MV-4-11 (cell line): Measurements from ENCODE around the gene MYBPH.
A peak's percentile ranks its signal among the peaks of the same experiment; 100 is the strongest.

Experiments
- DNase-seq: peaks from one replicate; lab custom pipeline; 2025; lab: John Stamatoyannopoulos, UW

Gene MYBPH

GRCh38 chr1:203166192-203166940, 9.3 kb downstream of the MYBPH start:
- peak; percentile 44 for DNase-seq

- DNase-seq: no peak
Observed at GRCh38 chr1:203165800-203166161, 9.8 kb downstream of the MYBPH start.

- DNase-seq: no peak
Observed at GRCh38 chr1:203165101-203165799, 10.4 kb downstream of the MYBPH start.

GRCh38 chr1:203163891-203164635, 11.6 kb downstream of the MYBPH start:
- peak; percentile 66 for DNase-seq

DNA sequence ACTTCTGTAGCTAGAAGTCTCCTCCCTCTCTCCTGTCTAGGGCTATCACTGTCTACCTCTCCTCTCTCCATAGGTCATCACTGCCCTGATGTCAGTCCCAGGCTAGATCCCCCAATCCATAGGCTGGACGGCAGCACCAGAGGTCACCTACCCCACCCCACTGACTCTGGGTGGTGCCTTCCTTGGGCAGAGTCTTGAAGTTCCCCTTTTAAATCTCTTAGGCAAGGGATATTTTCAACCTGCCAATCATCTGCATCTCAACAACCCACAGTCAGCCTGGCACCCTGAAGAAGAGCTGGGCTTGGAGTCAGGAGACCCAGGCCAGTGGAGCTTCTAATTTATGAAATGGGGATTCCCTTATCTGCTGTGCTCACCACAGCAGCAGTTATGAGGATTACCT, 13.2 kb downstream of the MYBPH start:
- DNase-seq: peak; percentile 20

GRCh38 chr1:203161703-203162102, 13.9 kb downstream of the MYBPH start:
- no peak for DNase-seq

DNA sequence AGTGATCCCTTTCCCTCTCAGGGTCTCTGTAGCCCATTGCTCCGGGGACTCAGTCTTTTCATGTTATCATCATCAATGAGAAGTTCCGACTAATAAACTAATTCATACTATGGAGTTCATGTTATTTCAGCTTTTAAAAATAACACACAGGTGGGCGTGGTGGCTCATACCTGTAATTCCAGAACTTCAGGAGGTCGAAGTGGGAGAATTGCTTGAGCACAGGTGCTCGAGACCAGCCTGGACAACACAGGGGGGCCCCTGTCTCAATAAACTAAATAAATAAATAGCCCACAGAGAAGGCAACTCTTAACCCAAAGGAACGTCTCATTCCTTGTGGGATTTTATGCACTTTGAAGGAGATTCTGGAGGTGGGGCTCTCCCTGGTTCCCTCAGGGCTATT, 14.5 kb downstream of the MYBPH start:
- DNase-seq: no peak

DNA sequence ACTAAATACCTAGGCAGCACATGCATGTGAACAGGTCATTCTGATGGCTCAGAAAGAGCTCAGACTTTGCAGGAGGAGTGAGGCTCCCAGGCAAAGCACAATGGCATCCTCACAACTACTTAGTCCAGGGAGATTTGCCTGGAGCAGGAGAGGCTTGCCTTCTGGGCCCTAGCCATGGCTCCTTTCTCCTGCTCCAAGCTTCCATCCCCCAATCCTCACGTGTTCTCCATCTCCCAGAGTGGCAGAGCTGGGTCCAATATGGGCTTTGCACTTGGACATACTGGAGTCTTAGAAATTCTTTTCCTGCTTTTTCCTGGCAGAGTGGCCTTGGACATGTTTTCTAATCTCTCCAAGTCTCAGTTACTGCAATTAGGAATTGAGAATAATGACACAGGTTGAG, 15.8 kb downstream of the MYBPH start:
- no peak for DNase-seq

DNA sequence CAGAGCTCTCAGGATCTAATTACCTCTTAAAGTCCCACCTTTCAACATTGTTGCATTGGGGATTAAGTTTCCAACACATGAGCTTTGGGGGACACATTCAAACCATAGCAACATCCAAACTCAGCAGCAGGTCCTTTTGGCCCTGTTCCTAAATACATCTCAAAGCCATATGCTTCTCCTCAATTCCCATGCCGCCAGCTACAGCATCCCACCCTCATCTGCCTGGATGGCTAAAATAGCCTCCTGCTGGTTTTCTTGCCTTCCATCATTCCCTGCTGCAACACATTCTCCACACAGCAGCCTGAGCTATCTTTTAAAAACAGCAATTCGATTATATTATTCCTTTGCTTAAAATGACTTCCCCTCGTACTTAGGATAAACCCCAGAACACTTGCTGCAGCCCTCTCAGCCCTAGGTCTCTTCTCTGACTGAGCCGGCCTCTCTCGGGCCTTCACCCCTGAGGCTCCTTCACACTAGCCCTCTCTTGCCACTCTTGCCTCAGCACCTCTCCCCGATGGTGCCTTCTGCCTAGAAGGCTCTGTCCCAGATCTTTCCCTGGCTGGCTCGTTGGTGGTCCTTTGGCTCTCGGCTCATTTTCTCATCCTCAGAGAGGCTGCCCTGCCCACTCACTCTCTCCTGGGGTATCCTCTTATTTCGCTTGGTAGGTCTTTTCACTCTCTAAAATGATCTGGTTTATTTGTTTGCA, 16.5 kb downstream of the MYBPH start:
- no peak for DNase-seq

GRCh38 chr1:203158423-203158822, 17.2 kb downstream of the MYBPH start:
- DNase-seq: no peak

GRCh38 chr1:203156280-203156679, 19.3 kb downstream of the MYBPH start:
- no peak for DNase-seq

DNA sequence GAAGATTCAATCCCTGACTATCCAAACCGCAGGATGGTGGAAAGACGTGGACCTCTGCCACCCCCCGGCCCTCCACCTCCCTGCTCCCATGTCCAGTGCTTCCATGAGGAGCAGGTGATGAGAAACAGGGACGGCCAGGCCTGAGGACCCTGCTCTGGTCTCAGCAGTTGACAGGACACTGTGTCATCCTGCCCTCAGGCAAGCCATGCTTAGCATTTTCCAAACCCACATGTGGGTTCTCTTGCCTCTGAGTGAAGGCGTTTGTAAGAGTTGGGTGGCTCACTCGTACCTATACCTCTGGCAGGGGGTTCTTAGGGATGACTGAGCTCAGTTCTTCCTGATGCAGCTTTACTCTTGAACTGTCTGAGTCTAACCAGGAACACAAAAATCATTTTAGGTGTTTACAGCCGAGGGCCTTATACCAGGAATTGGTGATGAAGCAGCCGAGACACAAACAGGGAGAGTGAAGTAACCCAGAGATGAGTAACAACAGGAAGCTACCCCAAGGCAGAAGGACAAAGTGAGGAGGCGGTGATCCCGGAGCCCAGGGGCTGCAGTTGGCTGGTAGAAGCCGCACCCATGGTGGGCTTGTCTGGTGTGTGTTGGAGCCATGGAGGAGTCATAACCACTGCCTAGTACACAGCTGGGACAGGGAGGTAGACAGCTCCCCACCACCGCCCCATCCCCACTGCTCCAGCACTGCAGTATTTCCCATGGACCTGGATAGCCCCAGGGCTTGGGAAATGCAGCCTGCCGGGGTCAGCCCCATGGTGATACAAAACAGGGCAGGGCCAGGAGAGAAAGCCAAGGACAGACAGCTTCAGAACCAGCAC, 21.4 kb downstream of the MYBPH start:
- DNase-seq: peak; percentile 31

GRCh38 chr1:203153051-203153988, 22.3 kb downstream of the MYBPH start:
- no peak for DNase-seq

GRCh38 chr1:203152158-203153034, 23.2 kb downstream of the MYBPH start:
- DNase-seq: no peak

DNA sequence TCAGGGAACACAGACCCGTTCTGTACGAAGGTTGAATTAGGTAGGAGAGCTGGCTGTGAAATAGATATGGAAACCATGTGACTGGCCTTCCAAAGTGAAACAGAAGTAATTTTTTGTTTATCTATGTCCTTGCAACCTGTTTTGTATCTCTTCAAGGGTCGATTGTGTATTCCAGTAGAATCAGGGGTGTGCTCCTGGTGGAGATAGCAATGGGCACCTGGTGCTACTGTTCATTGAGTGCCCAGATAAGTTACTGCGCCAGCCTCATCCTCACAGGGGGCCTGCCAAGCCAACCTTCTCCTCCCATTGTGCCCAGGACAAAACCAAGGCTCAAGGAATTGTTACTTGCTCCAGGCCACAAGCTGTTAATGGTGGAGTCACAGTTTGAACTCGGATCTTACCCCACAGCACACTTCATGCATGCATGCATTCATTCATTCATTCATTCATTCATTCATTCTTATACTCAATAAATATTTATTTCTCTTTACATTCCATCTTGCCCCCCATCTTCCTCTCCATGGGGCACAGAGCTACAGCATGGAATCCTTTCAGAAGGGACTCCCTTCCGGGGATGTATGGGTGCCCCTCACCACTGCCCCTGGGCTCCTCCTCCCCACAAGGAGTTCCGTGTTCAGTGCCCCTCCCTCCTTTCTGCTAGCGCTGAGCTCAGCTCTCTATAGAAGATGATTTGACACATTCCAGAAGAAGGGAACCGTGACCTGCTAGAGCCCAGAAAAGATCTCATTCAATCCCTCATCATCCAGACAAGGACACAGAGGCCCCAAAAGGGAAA, 24.1 kb downstream of the MYBPH start:
- no peak for DNase-seq

DNA sequence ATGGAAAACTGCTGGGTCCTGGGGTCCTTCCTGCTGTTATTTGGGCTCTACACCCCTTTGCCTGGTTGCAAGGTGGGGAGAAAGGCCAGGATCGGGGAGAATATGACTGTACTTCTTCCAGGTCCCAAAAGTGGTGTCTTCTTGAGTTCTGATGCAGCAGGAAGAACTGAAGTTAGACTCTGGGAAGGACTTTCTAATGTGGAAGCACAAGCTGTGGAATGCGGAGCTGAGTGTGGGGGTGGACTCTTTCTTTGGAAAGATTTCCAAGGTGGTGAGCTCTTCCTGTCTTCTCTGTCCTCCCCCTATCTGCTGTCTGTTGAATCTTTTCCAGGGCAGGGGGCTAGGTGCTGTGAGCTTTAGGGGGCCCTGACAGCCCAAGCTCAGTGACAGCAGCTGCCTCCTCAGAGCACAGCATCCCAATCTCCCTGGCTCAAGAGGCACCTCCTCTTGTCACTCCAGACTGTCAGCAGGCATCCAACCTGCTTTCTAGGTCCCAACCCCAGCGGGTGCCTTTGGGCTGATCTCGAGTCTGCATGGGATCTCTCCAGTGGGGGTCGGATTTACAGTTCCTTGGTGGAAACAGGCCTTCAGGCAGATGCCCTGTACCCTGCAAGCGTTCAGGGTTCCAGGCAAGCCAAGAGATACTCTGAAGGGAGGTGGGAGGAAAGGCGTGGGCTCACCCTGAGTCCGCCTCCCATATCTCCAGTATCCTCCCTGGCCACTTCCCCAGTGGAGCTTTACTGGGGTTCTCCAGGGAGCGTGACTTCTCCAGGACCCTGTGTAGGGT, 24.9 kb downstream of the MYBPH start:
- no peak for DNase-seq

GRCh38 chr1:203149188-203149840, 26.3 kb downstream of the MYBPH start:
- peak; percentile 22 for DNase-seq
